HG03175 (cell line): Measurements from ENCODE around the gene ADCY1.
"Not testable (repeated sequence)": the region's sequence is repeated elsewhere in the genome, so short reads cannot be mapped to it uniquely, and the experiment has no call there.

Experiments
- ATAC-seq: cut with Tn5 transposase; IDR thresholded peaks from one replicate; pipeline ENCODE4 v1.9.1; 2021; ENCODE audit warnings: mild to moderate bottlenecking, moderate library complexity; ENCODE audit not compliant: unreplicated experiment

Gene ADCY1

DNA sequence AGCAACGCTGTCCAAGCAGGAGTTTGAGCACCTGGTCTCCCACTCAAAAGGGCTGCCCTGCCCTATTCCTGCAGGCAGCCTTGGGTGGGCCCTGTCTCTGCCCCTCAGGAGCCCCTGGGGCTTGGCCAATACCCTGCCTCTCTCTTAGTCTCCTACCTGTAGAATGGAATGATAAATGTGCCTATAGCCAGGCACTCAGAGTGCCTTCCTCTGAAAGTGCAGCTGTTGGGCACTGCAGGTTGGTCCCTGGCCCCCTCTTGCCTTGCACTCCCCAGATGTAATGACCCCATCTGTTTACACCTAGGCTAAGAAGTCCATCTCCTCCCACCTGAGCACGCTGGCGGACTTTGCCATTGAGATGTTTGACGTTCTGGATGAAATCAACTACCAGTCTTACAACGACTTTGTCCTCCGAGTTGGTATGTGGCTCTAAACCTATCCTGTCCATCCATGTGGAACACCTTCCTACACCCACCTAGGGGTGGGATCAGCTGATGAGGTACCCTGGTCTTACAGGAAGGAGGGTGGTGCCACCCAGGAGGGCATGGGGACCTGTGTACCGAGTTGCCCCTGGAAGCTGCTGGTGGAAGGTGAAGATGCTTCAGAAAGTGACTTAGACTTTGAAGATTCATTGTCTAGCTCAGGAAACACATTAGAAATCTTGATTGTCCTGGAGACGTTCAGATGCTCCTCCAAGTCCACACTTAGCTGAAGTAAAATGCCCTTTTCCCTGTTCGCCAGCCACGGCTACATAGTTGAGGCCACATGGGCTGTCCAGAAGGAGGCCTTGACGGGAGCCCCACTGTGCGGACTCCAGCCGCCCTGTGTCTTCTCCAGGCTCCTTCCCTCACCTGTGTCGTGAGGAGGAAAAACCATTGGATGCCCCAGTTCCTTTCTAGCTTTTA, 134.1 kb downstream of the ADCY1 start:
- ATAC-seq, result no peak

DNA sequence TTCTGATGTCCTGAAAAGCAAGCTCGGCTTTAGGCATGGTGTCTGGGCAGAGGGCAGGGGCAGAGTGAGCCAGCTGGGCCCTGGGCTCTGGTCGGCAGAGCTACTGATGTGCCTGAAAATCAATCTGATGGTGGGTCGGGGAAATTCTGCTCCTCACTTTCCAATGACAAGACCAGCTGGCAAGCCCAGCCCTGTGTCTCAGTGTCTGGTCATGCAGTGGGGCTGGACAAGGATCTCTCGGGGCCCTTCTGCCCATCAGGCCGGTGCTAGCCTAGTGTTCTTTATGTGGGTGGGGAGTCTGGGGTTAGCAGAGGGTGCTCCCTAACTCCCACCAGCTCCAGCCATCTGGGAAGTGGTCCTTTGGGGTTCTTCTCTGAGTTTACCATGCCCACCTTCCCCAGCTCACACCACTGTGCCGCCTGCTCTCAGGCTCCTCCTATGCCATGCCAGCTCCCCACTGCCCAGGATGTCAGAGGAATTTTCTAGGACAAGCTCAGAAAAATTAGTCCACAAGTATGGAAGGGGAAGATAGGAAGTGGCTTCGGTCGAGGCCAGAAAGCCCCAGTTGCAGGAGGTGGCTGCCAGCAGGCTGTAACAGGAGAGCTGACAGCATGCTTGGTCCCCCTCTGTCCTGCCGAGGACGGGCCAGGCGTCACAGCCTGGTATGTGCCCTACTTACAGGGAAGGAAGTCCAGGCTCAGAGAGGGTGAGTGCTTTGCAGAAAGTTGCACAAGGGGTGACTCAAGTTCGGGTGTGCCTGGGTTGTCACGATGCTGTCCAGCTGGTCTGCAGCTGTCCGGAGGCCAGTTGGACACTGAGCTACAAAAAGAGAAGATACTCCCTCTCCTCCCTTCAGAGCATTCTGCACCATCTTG, 135.2 kb downstream of the ADCY1 start:
- ATAC-seq, result no peak

DNA sequence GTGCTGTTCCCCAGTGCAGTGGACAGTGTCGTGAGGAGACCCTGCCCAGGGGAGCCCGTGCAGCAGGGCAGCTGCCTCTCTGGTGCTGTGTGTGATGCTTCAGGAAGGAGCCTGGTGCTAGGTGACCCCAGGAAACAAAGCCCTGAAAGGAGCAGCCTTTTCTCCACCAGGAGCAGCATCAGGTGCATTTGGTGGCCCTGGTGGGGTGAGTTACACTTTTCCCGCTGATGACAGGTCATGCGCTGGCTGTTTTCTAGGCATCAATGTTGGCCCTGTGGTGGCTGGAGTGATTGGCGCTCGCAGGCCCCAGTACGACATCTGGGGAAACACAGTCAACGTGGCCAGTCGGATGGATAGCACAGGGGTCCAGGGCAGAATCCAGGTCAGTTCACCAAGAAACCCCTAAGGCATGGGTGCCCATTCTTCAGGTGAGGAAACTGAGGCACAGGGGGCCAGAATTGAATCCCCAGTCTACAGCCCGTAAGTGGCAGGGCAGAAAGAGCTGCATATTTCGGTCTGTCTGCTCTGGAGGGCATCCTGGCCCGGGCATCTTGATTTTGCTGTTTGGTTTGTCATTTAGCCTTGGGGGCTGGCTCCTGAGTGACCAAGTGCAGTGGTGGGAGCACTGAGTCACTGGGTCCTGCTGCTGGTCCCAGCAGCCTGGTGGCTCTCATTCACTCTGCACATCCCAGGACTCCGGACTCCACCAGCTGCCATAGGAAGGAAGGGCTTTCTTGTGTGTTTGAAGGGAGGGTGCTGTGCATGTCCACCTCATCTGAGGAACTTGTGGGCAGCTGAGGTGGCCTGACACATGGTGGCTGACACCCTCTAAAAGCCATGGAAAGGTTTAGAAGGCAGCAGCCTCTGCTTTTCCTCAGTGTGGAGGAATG, 136.3 kb downstream of the ADCY1 start:
- no peak for ATAC-seq

DNA sequence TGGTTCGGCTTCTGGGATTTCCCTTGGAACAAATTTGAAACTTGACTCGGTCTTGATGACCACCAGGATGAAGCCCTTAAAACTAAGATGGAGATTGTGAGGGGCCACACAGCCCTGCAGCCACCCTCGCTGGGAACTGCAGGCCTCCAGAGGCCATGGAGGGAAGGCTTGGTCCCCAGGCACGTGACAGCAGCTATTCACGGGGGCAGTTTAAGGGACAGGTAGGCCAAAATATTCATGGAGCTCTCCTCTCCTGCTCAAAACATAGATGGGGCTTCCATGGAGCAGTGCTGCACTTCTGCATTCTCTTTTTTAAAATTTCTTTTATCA, 137.0 kb downstream of the ADCY1 start:
- ATAC-seq, result no peak

DNA sequence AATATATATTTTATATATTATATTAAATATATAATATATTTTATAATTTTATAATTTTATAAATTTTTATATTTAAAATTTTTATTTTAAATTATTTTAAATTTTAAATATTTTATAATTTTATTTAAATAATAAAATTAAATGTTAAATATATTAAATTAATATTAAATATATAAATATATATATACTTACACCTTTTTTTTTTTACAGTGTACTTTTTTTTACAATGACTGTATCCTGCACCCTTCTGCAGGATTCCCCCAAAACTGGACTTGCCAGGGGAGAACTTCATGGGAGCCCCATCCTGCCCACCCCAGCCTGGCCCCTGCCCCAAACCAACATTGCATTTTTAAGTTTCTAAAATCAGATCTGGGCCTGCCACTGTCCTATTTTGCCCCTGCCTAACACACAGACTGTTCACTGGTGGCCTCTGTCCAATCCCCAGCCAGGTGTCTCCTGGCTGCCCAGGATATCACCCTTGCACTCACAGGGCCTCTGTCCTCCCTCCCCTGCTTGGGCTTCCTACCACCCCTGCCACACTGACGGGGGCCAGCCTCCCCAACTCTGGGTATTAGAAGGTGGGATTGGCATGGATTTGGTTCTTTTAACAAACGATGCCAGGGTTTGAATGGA, 138.0 kb downstream of the ADCY1 start:
- no peak for ATAC-seq

DNA sequence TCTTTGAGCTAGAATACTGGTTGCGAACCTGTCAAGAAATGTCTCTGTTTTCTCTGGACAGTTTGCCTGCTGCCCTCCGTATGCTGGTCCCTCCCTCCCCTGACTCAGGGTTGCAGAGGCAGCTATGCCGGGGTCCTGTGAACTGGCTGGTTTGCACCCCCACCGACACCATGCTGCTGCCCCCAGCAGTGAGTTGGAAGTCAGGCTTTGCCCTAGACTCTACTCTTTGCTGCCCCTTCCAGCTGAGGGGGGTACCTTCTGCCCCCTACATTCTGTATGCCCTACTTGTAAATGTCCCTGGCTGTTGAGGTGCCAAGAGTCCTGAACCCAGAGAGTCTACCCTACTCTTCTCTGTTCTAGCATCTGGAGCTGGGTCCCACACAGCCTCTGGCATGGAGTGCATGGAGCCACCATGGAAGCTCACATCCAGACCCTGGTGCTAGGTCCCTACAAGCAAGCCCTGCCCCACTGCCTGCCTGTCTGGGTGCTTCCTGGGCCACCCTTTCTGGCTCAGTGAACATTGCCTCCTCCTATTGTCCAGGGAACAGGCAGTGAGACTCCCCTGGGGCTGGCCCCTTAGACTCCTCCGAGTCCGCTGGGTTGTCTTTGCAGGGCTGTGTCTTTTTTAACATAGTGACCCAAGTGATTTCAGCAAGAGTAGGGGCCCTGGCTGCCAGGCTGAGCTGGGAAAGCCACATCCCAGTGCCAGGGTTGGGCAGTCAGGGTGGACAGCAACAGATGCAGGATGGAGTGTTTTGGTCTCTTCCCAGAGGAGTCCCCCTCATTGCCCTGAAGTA, 138.9 kb downstream of the ADCY1 start:
- ATAC-seq, result no peak

DNA sequence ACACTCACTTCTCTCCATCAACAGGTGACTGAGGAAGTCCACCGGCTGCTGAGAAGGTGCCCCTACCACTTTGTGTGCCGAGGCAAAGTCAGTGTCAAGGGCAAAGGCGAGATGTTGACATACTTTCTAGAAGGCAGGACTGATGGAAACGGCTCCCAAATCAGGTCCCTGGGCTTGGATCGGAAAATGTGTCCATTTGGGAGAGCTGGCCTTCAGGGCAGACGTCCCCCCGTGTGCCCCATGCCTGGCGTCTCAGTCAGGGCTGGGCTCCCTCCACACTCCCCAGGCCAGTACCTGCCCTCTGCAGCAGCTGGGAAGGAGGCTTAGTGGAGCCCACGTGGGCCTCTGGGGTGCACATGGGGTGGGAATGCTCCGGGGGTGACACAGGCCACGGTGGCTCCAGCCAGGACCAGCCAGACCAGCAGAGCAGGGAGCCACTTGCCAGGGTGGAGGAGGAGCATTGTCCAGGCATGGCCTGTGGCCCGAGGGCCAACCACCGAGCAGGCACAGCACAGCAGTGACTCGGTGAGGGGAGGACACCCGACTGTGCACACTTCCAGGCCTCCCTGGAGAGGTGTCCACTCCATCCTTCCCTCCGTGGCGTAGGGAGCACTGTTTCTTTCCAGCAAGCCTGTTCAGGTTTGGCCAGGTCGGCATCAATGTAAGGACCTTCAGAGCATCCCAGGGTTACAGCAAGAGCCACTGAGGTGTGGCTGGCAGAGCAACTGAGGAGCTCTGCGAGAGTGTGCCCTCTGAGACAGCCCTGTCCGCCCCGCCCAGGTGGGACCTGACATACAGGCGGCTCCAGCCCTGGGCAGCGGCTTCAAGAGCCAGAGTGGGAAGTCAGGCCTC, 139.7 kb downstream of the ADCY1 start:
- ATAC-seq, result no peak

DNA sequence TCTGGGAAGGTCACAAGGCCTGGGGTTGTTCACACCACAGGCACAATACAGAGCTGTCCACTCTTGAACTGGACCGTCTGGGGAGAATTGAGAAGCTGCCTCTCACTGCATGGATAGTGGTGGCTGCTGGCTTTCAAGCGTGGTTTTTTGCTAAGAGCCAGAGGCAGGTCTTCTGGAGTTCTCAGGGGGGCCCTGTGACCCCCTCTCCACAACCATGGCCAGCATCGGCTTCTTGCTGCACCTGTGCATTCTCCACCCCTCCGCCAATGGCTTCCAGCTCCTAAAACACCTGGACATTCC, 140.3 kb downstream of the ADCY1 start:
- ATAC-seq, result no peak

DNA sequence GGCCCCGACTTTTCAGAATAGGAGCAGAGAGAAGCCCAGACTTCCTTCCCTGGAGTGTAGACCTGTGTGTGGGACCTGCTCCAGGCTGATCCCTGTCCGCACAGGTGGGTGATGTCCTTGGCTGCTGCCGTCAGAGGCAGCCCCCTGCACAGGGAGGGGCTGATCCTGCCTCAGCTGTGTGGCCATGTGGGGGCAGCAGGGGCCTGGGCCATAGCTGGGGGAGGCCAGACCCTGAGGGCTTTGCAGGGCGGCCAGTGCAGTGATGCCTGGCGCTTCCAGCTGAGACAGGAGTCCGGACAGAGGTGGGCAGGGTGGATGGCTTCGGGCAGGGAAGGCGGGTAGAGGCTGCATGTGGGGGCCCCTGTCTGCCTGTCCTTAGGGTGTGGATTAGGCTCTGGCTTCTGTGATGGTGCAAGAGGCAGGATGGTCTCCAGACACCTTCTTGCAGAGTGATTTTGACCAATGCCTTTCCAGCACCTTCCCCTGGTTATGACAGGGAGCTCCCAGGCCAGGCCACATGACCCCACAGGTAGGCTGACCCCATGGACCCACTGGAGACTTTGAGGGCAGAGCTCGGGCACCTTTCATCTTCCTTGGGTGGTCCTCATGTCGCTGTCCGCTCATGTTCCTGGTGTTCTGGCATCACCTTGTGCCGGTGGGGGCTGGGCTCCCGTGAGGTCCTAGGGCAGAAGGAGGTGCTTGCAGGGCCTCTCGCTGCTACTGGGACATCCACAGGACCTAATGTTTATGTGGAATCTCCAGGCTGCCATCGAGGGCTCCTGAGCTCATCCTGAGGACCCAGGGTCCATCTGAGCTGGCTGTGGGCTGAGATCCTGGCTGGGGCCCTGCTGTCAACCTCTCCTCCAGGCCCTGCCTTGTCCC, 141.5 kb downstream of the ADCY1 start:
- no peak for ATAC-seq

DNA sequence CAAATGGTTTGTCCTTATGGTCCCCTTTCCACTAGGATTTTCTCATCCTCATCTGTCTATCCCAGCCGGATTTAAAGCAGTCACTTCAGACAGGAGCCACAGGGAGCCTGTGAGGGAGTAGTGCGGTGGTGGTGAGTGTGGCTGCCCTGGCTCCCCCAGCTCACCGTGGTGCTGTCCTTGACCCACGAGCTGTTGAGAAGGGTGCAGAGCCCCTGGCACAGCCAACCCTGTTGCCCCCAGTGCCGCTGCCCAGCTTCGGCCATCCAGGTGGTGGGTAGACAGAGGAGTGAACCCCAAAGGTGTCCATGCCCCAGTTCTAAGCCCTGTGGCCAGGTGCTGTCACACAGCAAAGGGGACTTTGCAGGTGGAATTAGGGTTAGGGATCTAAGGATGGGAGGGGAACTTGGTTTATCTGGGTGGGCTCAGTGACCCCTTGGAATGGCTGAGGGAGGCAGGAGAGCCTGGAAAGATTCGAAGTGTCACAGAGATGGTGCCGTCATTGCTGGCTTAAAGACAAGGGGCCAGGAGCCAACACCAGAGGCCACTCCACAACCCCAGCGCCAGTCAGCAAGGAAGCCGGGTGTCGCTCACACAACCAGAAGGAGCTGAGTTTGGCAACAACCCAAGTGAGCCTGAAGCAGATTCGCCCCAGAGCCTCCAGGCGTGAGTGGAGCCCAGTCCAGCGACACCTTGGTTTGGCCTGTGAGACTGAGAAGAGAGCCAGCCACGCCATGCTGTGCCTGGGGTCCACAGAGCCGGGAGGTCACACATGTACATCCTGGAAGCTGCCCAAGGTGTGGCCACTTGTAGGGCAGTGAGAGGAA, 142.4 kb downstream of the ADCY1 start:
- ATAC-seq, result no peak

DNA sequence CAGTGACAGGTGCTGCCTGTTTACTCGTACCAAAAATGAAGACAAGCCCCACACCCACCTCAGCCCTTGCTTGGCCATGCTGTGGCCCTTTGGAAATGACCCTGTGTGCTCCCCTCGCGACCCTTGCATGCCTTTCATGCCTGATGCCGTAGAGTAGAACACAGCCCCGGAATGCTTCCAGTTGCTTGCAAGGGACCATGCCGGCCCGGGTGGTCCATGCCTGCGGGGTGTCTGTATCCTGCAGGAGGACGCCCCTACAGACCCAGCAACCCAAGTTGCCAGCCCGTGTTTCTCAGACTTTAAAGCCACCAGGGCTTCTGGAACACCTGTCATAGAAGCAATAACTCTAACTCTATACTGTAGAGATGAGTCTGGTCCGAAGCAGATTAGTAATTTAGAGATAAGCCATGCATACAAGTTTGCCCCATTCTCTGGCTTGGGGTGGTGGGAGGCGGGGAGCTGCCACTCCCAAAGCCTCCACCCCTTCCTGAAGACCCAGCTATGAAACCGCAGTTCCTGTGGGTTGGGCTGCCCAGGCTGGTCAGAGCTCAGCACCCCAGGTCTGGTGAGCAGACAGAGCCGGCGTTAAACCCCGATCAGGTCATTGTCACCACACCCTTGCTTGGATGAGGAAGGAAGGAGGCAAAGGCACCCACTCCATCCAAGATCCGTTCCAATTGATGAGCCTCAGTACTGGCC, 143.5 kb downstream of the ADCY1 start:
- ATAC-seq, result no peak

DNA sequence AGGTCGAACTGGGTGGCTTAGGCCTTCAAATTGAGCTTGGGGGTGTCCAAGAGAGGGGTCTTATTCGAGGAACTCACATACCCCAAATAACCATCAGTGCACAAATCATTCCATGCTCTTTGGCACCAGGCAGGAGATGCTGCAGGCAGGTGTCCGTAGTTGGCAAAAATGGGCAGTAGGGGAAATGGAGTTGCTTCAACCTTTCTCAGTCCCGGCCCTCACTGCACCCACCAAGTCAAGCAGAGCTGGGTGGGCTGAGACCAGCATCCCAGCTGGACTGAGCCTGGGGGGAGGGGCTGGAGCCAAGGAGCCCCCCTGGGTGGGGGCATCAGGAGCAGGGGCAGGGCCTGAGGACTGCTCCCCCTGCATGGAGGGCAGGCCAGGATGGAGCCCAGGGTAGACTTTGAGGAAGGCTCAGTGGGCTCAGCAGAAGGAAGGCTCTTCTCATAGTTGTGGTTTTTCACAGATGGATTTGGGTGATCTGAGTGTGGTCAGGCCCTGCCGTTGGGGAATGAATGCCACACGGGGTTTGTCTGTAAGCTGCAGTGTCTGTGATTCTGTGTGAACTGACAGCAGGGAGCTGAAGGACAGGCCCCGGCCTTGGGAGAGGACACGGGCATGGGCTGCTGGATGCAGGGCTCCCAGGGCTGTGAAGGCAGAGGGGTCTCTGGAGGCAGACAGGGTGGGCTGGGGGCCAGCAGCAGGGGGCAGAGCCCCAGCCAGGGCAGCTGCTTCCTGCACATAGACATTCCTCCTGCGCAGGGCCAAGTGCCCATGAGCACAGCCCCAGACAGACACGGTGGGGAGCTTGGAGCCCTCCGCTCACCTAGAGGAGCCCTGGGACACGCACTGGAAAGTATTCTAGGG, 144.5 kb downstream of the ADCY1 start:
- ATAC-seq, result no peak

DNA sequence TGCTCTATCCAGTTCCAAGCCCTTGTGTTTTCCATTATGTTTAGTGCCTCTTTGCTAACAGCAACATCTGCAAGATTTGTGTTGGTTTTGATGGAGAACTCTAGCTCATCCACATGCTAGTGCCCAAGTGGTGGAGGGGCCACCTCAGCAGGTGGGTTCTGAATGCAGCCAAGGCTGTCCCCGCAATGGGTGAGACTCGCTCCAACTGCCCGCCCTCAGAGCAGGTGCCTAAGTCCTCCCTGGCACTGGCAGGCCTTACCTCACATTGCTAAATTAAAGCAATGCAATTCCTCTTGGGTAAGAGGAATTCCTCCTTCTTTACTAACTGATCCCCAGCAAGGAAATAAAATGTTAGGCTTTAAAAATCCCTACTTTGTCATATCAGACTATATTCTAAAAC, 146.8 kb downstream of the ADCY1 start:
- ATAC-seq, result no peak

DNA sequence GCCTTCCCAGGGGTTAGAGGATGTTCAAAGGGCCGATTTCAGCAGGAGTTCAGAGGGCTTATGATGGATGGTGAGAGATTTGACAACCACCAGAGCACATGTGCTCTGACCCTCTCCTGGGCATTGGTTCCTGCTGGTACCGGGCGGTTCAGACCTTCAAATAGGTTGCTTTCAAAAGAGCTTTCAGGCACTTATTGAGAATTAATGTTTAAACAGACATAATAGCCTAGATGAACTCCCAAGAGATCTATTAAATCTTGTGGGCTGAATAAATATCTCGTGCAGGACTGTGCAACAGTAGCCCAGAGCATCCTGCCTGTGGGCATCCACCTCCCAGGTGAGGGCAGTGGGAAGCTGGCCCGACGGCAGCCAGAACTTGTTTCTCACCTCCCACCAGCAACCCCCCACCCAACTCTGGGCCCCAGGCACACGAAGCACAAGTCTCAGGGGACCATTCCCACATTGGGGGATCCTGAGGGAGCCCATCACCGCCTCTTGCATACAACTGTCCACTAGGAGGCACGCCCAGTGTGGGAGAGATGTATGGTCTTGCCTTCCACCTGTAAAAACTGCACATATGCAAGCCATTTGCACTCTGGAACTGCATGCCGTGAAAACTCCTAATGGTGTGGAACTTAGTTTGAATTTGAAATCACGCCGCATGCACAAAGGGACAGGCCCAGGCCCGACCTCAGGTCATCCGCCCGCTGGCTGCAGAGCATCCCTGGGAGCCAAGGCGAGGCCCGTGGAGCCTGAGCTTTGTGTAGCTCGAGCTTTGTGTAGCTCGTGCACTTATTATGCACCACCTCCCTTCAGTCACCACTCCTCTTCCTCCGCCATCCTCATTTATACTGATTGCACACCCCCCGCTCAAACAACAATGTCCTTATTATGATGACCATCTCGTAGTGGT, 147.8 kb downstream of the ADCY1 start:
- ATAC-seq, result no peak

DNA sequence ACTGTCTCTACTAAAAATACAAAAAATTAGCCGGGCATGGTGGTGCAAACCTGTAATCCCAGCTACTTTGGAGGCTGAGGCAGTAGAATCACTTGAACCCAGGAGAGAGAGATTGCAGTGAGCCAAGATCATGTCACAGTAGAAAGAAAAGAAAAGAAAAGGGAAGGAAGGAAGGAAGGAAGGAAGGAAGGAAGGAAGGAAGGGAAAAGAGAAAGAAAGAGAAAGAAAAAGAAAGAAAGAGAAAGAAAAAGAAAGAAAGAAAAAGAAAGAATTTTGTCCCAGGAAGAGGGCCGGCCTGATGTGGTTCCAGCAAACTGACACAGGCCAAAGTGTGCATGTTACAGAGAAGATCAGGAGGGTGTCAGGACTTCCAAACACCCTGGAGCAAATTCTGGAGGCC, 151.1 kb downstream of the ADCY1 start:
- ATAC-seq, result not testable (repeated sequence)
